ENCODE results near the gene ALX4. TPM values are rescaled to one million over a fixed set of nuclear protein-coding genes. Genes with fewer than 3 reads are reported as not detected.
A peak's percentile ranks its signal among the peaks of the same experiment; 100 is the strongest.

The ALX4 gene
- total and polyA plus RNA-seq, 9 of the 15 experiments (the other 6 are each of a cell fraction or from before 2014, with no cell fraction given): 0.07 to 1.2 (median 0.33) TPM

DNA sequence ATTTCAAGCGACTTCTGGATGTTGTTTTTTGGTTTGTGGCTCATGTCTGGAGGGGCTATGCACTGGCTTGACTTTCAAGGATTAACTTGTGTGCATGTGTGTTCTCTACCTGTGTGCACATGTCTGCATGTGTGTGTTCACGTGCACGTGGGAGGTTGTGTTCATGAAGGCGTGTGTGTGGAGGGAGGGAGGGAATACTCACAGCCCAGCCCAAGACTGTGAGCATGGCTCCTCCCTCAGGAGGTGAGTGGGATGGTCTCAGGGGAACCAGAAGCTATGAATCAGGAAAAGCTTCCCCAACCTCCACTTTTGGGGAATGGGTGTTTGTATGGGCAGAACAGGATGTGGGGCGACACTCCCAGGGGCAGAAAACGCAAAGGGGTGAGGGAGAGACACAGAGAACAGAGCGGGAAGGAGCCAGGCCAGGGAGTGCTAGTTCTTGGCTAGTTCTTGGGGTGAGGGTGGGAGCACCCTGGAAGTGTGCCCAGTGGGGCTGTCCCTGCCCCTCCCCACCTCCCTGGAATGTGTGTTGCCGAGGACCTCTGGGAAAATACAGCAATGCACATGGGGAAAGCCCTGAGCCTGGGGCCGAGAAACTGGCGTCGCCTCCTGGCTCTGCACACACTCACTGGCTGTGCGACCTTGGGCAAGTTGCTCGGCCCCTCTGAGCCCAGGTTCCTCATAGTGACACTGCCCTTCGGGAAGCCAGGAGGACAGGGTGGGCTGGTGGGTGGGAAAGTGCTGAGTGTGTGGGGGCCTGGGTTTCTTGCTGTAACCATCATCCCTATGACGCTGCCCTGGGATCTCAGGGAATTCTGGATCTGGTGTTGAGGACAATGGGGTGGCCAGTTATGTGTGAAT is 16.9 kb upstream of the ALX4 start (continued):
- TF ChIP-seq, protein P1, sequence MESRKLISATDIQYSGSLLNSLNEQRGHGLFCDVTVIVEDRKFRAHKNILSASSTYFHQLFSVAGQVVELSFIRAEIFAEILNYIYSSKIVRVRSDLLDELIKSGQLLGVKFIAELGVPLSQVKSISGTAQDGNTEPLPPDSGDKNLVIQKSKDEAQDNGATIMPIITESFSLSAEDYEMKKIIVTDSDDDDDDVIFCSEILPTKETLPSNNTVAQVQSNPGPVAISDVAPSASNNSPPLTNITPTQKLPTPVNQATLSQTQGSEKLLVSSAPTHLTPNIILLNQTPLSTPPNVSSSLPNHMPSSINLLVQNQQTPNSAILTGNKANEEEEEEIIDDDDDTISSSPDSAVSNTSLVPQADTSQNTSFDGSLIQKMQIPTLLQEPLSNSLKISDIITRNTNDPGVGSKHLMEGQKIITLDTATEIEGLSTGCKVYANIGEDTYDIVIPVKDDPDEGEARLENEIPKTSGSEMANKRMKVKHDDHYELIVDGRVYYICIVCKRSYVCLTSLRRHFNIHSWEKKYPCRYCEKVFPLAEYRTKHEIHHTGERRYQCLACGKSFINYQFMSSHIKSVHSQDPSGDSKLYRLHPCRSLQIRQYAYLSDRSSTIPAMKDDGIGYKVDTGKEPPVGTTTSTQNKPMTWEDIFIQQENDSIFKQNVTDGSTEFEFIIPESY (CRISPR knock-in tag; IDR thresholded peaks at IDR 0.05): no peak
- TF ChIP-seq ZNF561 (CRISPR knock-in tag; conservative IDR thresholded peaks at IDR 0.05) (no peak), PTBP1 (IDR thresholded peaks at IDR 0.05; ENCODE audit: low read depth, low read length) (no peak), NCOA2 (IDR thresholded peaks at IDR 0.05; ENCODE audit: partially characterized antibody in 2 of 2) (no peak), CBFA2T3 (IDR thresholded peaks at IDR 0.05) (no peak), KLF16 (IDR thresholded peaks at IDR 0.05) (no peak), ESRRA (IDR thresholded peaks at IDR 0.05; ENCODE audit: borderline replicate concordance, low read depth) (no peak), MED1 (CRISPR knock-in tag; IDR thresholded peaks at IDR 0.05; ENCODE audit: borderline replicate concordance) (no peak), SAFB2 (IDR thresholded peaks at IDR 0.05; ENCODE audit: borderline replicate concordance, low read depth, low read length, severe bottlenecking) (no peak), RB1 (IDR thresholded peaks at IDR 0.05; ENCODE audit: low read depth) (0 out of 2 replicates have a peak, but pooled peaks have one; percentile 38), OTX1 (CRISPR knock-in tag; IDR thresholded peaks at IDR 0.05) (no peak), ZNF717 (CRISPR knock-in tag; IDR thresholded peaks at IDR 0.05) (no peak), FIP1L1 (IDR thresholded peaks at IDR 0.05; ENCODE audit: low read depth, low read length, poor library complexity, severe bottlenecking) (no peak), NUFIP1 (IDR thresholded peaks at IDR 0.05; ENCODE audit: partially characterized antibody) (no peak), CREM (IDR thresholded peaks at IDR 0.05; ENCODE audit: low read depth) (0 out of 2 replicates have a peak, but pooled peaks have one; percentile 28), NFIC (IDR thresholded peaks at IDR 0.05) (0 out of 2 replicates have a peak, but pooled peaks have one; percentile 24), ZFP36 (IDR thresholded peaks at IDR 0.05; ENCODE audit: low read depth, low read length, partially characterized antibody) (peak; percentile 34), ZNF408 (CRISPR knock-in tag; IDR thresholded peaks at IDR 0.05; ENCODE audit: low read depth) (no peak), FOXK2 (conservative IDR thresholded peaks at IDR 0.05 in 1 of 2, IDR thresholded peaks at IDR 0.05 in 1 of 2; ENCODE audit: low read depth in 2 of 2) (peak; percentile 59 to 69), STAT5B (CRISPR knock-in tag; IDR thresholded peaks at IDR 0.05) (no peak), ZNF133 (CRISPR knock-in tag; IDR thresholded peaks at IDR 0.05) (no peak), ARID2 (IDR thresholded peaks at IDR 0.05) (no peak), MAFF (IDR thresholded peaks at IDR 0.05; ENCODE audit: low read length) (no peak), FOSL1 (tag; conservative IDR thresholded peaks at IDR 0.05) (no peak), NFE2 (IDR thresholded peaks at IDR 0.05; ENCODE audit: low read depth) (no peak), U2AF2 (optimal IDR thresholded peaks at IDR 0.05; ENCODE audit: low read depth, low read length) (no peak), ZNF140 (CRISPR knock-in tag; IDR thresholded peaks at IDR 0.05) (no peak), ZEB2 (IDR thresholded peaks at IDR 0.05) (no peak)
- TF ChIP-seq, protein P2, sequence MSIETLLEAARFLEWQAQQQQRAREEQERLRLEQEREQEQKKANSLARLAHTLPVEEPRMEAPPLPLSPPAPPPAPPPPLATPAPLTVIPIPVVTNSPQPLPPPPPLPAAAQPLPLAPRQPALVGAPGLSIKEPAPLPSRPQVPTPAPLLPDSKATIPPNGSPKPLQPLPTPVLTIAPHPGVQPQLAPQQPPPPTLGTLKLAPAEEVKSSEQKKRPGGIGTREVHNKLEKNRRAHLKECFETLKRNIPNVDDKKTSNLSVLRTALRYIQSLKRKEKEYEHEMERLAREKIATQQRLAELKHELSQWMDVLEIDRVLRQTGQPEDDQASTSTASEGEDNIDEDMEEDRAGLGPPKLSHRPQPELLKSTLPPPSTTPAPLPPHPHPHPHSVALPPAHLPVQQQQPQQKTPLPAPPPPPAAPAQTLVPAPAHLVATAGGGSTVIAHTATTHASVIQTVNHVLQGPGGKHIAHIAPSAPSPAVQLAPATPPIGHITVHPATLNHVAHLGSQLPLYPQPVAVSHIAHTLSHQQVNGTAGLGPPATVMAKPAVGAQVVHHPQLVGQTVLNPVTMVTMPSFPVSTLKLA (conservative IDR thresholded peaks at IDR 0.05): peak; percentile 82 to 87
